CD4-positive, alpha-beta T cell (primary cell): ENCODE results near the gene TM4SF5. TPM values are rescaled to one million over a fixed set of nuclear protein-coding genes. Genes with fewer than 3 reads are reported as not detected.

ENCODE experiments used
- ATAC-seq: fragments of 200-7000 bp; cut with Tn5 transposase; one replicate; pipeline ENCODE4 v1.10.0; 2022; ENCODE audit warnings: mild to moderate bottlenecking; ENCODE audit not compliant: poor library complexity
- CTCF ChIA-PET: fragments of 350-600 bp; sonication (Branson Sonifier 250); formaldehyde crosslinking; loops from one replicate; lab custom pipeline; 2021; ENCODE audit warnings: antibody characterized with exemption, inconsistent platforms; lab: Charles Lee
- POLR2A ChIA-PET: fragments of 350-600 bp; sonication (Branson Sonifier 250); formaldehyde crosslinking; loops from one replicate; lab custom pipeline; 2021; ENCODE audit warnings: antibody characterized with exemption, inconsistent platforms; lab: Charles Lee
- DNase-seq, 14 experiments: peaks; one replicate each; pipeline ENCODE4 v3.0.0-alpha.2; 2013 to 2020; ENCODE audit warnings: mixed read lengths in 2 of 14
- H3K27ac ChIP-seq, 2 donors: one replicate each; pipeline versions ENCODE4 v1.5.1 to v1.7.0; 2013; ENCODE audit warnings: low read length in 2 of 2, low read depth in 1 of 2, mild to moderate bottlenecking in 1 of 2
- H3K27me3 ChIP-seq, 2 experiments: 1 replicate in 1 of 2; 2 replicates in 1 of 2; pipeline versions ENCODE4 v1.6.1 to v1.7.0; 2013; ENCODE audit warnings: low read length in 2 of 2, control low read depth in 1 of 2, mild to moderate bottlenecking in 1 of 2, moderate library complexity in 1 of 2; ENCODE audit not compliant: insufficient read depth in 2 of 2, control insufficient read depth in 1 of 2
- H3K36me3 ChIP-seq: one replicate; pipeline ENCODE4 v1.6.1; 2013; ENCODE audit warnings: low read length, control low read depth; ENCODE audit not compliant: insufficient read depth
- H3K4me1 ChIP-seq: one replicate; pipeline ENCODE4 v1.6.1; 2013; ENCODE audit warnings: low read length, control low read depth; ENCODE audit not compliant: insufficient read depth
- H3K4me3 ChIP-seq: one replicate; pipeline ENCODE4 v1.5.1; 2013; ENCODE audit warnings: mild to moderate bottlenecking, low read length, moderate library complexity
- H3K9me3 ChIP-seq, 2 experiments: 1 replicate in 1 of 2; 2 replicates in 1 of 2; pipeline versions ENCODE4 v1.6.1 to v1.7.0; 2013; ENCODE audit warnings: low read length in 2 of 2, mild to moderate bottlenecking in 2 of 2, control low read depth in 1 of 2, moderate library complexity in 1 of 2; ENCODE audit not compliant: control insufficient read depth in 1 of 2, insufficient read depth in 1 of 2
- H3K27ac Mint-ChIP-seq: one replicate; pipeline ENCODE4 v1.8.0; 2020; ENCODE audit warnings: mixed read lengths
- H3K27me3 Mint-ChIP-seq: one replicate; pipeline ENCODE4 v1.8.0; 2021; ENCODE audit warnings: mixed read lengths
- H3K36me3 Mint-ChIP-seq: one replicate; pipeline ENCODE4 v1.8.0; 2021; ENCODE audit warnings: low read depth, mixed read lengths
- H3K4me1 Mint-ChIP-seq: one replicate; pipeline ENCODE4 v1.8.0; 2021; ENCODE audit warnings: low read depth, mixed read lengths
- H3K4me3 Mint-ChIP-seq: one replicate; pipeline ENCODE4 v1.8.0; 2020; ENCODE audit warnings: mild to moderate bottlenecking, mixed read lengths
- H3K9me3 Mint-ChIP-seq: one replicate; pipeline ENCODE4 v1.8.0; 2020; ENCODE audit warnings: mixed read lengths
- CTCF ChIP-seq: fragments of 200-600 bp; IDR thresholded peaks from one replicate; pipeline ENCODE4 v1.8.0; 2022; ENCODE audit warnings: antibody characterized with exemption, mild to moderate bottlenecking
- intact Hi-C, 2 experiments: fragments of 100-400 bp; cut with DNase I in 1 of 2; cut with micrococcal nuclease in 1 of 2; formaldehyde crosslinking; loops; one replicate each; pipeline versions ENCODE4 v1.15.1 to v1.9.0; 2023 to 2025; cut with DNase I, micrococcal nuclease
- total RNA-seq, 174 experiments: library from RNA in 2 of 174; stranded (reverse) in 2 of 174; gene quantifications; one replicate each; pipeline ENCODE4 v1.2.3 and lab custom pipeline; 2021 to 2026

TM4SF5 gene
- total RNA-seq, 2 experiments from 2014 or later: not detected

GRCh38 chr17:4747847-4748246 lies 23.8 kb upstream of the TM4SF5 start:
- H3K27ac Mint-ChIP-seq: peak overlapping the region; percentile 54
- peaks cover 23% of the 10 kb centered on the region for H3K4me1 ChIP-seq
- peaks cover 0 to 3% of the 10 kb centered on the region in 2 experiments for H3K9me3 ChIP-seq
- peaks cover 16% of the 10 kb centered on the region for H3K27me3 Mint-ChIP-seq
- ChIA-PET POLR2A (interaction anchor here (0.6 to 1.3 kb wide), 3 partner anchors 9 to 111 kb away, joined by 3 to 4 read pairs (median 4); partner anchors contain the start of gene ZMYND15), CTCF (interaction anchor here (0.6 to 1.0 kb wide), 2 partner anchors 38 to 169 kb away, joined by 3 read pairs; partner anchors contain the start of gene ARRB2)
- H3K4me3 ChIP-seq: no peak overlapping the region
- no peaks in the 10 kb centered on the region for H3K36me3 Mint-ChIP-seq
- no peak for TF ChIP-seq CTCF
- no peaks in the 10 kb centered on the region for H3K9me3 Mint-ChIP-seq
- DNase-seq (peak in 9 of 14 experiments; percentile 11 to 73 (median 36)), ATAC-seq (peak; percentile 96)
- H3K27me3 ChIP-seq: peaks cover 0 to 5% of the 10 kb centered on the region in 2 experiments
- no peaks in the 10 kb centered on the region for H3K36me3 ChIP-seq
- intact Hi-C loops: no loop called here
- H3K4me1 Mint-ChIP-seq: peaks cover 15% of the 10 kb centered on the region
- H3K27ac ChIP-seq: no peak overlapping the region
- peak overlapping the region; percentile 68 for H3K4me3 Mint-ChIP-seq

DNA sequence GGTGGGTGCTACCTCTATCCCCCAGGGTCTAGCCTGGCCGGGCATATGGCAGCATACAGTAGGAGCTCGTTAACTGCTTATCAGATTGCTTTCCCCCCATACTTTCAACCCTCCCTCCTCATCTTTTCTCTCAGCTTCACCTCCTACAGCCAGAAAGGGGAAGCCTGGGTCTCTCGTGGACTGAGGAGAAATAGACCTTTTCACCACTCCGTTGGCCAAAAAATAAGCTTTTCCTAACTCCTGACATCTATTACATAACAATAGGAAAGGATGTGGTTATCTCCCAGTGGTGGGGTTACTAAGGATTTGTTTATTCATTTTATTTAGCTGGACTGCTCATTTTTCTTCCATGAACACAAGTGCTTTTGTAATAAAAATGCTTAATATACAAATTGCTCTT lies 23.0 kb upstream of the TM4SF5 start:
- TF ChIP-seq CTCF: no peak
- intact Hi-C loops: no loop called here
- Mint-ChIP-seq H3K36me3 (no peaks in the 10 kb centered on the region), H3K9me3 (no peaks in the 10 kb centered on the region), H3K27ac (no peak overlapping the region), H3K4me3 (no peak overlapping the region), H3K27me3 (peaks cover 19% of the 10 kb centered on the region), H3K4me1 (peaks cover 15% of the 10 kb centered on the region)
- CTCF ChIA-PET: interaction anchor here (1.1 kb wide), 1 partner anchor 127 kb away, joined by 3 read pairs; no protein-coding TSS in a partner anchor
- H3K27ac ChIP-seq: no peak overlapping the region
- H3K9me3 ChIP-seq: peaks cover 0 to 3% of the 10 kb centered on the region in 2 experiments
- ATAC-seq (no peak), DNase-seq (no peak)
- H3K4me3 ChIP-seq: no peak overlapping the region
- no peaks in the 10 kb centered on the region for H3K36me3 ChIP-seq
- POLR2A ChIA-PET: interaction anchor here (0.7 to 1.3 kb wide), 2 partner anchors 10 to 110 kb away, joined by 3 to 4 read pairs; partner anchors contain the start of gene ZMYND15
- peaks cover 23% of the 10 kb centered on the region for H3K4me1 ChIP-seq
- H3K27me3 ChIP-seq: peaks cover 0 to 5% of the 10 kb centered on the region in 2 experiments

DNA sequence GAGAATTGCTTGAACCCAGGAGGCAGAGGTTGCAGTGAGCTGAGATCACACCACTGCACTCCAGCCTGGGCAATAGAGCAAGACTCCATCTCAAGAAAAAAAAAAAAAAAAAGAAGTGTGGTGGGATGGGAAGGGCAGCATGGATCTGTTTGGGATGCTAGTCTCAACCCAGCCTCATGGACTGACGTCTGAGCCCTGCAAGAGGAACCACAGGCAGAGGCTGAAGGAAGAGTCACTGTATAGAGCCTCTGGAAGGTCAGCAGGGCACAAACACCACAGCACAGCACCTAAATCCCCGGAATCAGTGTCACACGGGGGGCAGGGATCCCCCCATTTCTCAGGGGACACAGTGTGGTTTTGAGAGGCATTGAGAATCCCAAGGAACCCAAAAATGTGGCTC lies 21.1 kb upstream of the TM4SF5 start:
- intact Hi-C loops: no loop called here
- peaks cover 0 to 3% of the 10 kb centered on the region in 2 experiments for H3K9me3 ChIP-seq
- TF ChIP-seq CTCF: no peak
- CTCF ChIA-PET: interaction anchor here (0.6 kb wide), 1 partner anchor 40 kb away, joined by 3 read pairs; no protein-coding TSS in a partner anchor
- Mint-ChIP-seq H3K4me1 (peaks cover 15% of the 10 kb centered on the region), H3K4me3 (no peak overlapping the region), H3K36me3 (no peaks in the 10 kb centered on the region), H3K27ac (no peak overlapping the region), H3K9me3 (no peaks in the 10 kb centered on the region), H3K27me3 (peaks cover 24% of the 10 kb centered on the region)
- H3K27ac ChIP-seq: no peak overlapping the region
- POLR2A ChIA-PET: no interaction called here
- no peaks in the 10 kb centered on the region for H3K36me3 ChIP-seq
- DNase-seq (no peak), ATAC-seq (no peak)
- H3K4me1 ChIP-seq: peaks cover 15% of the 10 kb centered on the region
- H3K27me3 ChIP-seq: peaks cover 5 to 6% of the 10 kb centered on the region in 2 experiments
- no peak overlapping the region for H3K4me3 ChIP-seq
